ENCODE results near the gene PCGF3.
"Not testable (repeated sequence)": the region's sequence is repeated elsewhere in the genome, so short reads cannot be mapped to it uniquely, and the experiment has no call there.

Gene PCGF3

DNA sequence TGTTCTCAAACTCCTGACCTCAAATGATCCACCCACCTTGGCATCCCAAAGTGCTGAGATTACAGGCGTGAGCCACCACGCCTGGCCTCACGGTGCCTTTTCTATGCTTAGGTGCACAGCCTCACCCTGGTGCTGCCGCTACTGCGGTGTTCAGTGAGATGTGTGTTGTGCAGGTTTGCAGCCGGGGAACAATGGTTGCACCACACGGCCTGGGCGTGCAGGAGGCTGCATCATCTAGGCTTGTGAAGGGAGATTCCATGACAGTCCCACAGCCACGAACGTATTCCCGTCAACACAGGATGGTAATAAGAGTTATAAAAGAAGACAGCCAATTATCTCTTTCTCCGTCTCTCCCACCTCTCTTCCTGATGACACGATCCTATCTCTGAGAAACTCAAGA, 98.3 kb downstream of the PCGF3 start:
- no peak for DNase-seq

DNA sequence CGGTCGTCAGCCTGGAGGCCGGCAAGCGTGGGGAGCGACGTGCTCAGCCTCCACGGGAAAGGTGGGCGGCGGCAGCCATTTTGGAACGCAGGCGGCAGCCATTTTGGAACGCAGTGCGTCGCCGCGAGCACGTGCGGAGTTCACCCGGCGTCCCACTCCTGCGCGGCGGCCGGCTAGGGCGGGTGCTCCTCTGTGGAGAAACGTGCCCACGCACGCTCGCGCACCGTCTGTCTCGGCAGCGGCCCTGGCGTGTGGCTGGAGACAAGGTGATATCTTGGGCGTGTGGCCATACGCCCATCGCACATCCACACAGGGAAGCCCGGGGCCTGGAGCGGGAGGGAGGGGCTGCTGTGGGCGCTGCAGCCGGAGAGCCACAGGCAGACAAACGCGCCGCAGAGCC, 99.2 kb downstream of the PCGF3 start:
- DNase-seq, result no peak

DNA sequence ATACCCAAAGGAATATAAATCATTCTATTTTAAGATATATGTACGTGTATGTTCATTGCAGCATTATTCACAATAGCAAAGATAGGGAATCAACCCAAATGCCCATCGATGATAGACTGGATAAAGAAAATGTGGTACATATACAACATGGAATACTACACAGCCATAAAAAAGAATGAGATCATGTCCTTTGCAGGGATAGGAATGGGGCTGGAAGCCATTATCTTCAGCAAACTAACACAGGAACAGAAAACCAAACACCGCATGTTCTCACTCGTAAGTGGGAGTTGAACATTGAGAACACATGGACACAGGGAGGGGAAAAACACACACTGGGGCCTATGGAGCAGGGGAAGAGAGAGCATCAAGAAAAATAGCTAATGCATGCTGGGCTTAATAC, 101.3 kb downstream of the PCGF3 start:
- DNase-seq, result not testable (repeated sequence)

DNA sequence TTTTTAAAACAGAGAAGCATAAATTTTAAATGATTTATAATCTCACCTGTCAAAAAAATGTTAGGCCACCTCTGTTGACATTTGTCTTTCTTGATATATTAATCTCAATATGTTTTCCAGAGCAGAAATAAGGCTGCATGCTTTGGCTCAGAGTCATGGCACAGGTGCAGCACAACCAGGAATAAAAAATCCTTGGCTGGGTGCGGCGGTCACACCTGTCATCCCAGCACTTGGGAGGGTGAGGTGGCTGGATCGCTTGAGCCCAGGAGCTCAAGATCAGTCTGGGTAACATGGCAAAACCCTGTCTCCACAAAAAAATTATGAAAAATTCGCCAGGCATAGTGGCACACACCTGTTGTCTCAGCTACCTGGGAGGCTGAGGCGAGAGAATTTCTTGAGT, 102.2 kb downstream of the PCGF3 start:
- DNase-seq, result no peak

DNA sequence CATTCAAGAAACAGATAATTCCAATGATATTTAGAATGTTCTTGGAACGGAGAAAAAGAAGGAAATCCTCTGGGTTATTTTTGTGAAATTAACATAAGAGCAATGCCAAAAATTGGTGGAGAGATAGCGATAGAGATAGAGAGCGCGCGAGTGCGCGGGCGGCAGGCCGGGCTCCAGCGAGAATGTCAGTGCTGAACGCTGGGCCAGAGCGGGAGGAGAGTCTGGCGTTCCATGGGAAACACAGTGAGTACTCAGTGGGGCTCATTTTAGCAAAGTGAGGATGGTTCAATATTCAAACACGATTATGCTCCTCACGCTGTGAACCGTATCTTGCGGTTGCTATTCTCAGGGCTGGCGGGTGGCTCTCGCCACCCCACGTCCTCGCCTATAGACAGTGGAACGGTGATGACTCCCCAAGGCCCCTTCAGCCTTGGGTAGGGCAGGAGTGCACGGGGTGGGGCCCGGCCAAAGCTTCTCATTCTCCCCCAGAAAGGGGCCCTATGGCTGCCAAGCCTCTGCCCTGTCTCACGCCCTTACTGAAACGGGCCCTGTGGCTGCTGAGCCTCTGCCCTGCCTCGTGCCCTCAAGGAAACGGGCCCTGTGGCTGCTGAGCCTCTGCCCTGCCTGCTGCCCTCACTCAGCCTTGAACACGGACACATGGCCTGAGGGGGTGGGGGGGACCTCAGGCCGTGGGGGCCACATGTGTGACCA, 103.4 kb downstream of the PCGF3 start:
- no peak for DNase-seq

DNA sequence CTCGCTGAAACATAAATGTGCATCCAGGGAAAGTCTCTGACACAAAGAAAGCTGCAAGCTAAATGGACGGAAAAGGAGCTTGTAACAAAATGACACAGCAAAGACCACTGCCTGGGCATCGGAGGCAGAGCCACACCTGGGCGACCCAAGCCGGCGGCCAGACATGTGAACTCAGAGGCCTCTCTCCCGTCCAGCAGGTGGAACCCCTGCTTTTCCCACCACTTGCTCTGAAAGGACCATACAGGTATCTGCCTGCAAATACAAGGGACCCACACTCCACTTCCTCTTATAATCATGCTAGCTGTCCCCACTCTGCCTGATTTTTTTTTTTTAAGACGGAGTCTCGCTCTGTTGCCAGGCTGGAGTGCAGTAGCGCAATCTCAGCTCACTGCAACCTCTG, 108.3 kb downstream of the PCGF3 start:
- no peak for DNase-seq

DNA sequence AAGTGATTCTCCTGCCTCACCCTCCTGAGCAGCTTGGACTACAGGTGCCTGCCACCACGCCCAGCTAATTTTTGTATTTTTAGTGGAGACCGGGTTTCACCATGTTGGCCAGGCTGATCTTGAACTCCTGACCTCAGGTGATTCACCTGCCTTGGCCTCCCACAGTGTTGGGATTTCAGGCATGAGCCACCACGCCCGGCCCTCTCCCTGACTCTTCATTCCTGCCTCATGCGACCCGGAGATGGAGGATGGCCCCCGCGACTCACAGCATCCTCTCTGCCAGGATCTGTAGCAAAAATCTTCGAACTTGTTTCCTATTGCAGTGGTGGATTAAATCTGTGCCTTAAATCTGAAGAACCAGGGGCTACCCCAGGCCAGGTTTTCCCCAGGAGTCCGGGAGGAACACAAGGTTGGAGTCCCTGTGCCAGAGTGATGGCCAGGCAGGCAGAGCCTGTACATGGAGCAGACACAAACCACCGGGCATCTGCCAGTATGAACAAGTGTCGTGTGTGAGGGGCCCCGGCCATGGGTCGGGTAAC, 108.7 kb downstream of the PCGF3 start:
- no peak for DNase-seq

DNA sequence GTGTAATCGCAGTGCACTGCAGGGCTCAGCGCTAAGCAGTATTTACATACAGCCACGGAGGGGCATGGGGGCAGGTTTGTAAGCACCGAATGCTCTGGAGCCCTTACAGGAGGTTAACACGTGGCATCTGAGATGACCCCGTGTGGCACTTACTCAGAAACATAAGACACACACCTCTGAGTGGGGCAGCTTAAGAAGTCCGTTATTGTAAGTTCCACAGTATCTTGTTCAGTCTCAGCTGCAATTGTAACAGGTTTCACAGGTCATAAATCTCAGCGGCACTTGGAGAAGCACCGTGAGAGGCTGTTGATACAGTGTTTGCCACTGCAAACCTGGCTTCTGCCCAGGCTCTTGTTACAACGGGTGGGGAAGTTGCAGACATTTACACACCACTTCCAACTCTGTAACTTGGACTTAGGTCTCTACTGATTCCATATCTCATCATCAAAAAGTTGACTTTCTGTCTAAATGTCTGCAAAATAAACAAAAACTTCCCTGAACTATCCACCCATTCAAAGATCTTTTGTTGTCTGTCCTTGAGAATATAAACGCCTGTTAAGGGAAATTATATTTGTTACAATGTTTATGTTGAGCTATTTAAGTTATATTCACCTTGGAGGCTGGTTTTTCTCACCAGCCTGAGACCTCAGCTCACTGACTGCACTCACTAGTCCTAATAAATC, 110.0 kb downstream of the PCGF3 start:
- no peak for DNase-seq

DNA sequence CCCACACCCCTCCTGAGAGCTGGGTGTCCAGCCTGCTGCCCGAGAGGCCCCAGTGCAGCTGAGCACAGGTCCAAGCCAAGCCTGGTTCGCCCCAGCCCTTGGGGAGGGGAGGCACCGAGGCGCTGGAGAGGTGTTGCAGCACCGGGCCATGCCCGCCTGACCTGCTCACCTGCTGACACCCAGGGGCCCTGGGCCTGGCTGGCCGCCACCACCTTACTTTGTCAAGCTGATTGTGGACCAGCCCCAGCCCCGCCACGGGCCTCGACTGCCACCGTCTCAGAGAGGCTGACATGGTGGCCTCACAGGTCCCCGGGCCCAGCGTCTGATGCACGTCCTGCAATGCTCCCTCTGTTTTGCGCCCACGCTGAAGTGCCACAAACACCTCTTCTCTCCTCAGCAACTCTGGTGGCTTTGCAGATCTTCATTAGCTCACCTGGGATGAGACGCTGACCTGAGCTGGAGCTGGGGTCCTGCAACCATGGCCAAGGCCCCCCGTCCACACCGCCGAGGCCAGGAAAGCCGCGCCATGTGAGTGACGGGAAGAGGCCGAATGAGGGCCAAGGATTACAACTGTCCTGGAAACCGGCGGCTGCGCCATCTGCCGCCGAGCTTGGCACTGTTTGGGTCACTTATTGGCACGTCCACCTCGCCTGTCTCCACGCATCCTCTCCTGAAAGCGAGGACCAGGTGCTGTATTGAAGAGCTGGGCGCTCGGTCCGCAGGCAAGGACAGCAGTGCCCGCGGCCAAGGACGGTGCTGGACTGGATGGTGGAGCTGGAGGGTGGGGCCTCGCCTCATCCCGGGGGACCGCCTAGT, 112.7 kb downstream of the PCGF3 start:
- DNase-seq, result no peak

DNA sequence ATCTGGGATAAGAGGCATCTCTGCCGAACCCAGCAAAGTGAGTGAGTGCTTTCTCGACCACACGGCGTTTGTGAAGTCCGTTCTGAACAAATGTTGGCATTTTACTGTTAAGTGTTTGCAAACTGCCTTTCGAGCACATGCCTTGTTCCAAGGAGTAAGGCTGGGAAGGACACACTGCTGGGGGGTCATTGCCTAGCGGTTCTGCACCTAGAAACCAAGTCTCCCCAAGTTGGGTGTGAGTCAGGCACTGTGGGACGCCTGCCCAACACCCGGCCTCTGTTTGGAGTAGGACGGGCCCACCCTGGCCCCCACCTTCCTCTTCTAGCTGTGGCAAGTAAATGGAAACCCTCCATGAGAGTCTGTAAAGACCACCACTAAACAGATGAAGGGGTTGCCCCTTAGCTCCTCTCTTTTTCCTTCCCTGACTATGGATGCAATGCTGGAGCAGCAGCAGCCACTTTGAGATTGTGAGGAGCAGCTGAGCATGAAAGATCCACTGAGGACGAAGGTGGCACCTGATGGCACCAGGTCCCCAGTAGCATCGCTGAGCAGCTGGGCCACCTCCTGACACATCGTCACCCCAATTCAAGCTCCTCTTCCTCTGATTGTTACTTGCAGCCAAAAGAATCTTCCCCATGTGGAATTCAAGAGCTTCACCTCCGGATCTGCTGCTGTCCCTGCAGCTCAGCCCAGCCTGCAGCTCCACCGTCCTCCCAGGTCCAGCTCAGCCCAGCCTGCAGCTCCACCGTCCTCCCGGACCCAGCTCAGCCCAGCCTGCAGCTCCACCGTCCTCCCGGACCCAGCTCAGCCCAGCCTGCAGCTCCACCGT, 114.0 kb downstream of the PCGF3 start:
- DNase-seq, result no peak
